HepG2 (cell line): ENCODE measurements around the gene SLC38A9. TPM values are rescaled to one million over a fixed set of nuclear protein-coding genes. Genes with fewer than 3 reads are reported as not detected.

Source experiments
- NAIF1 ChIP-seq: sonication (generic); formaldehyde crosslinking; IDR thresholded peaks from 2 replicates; pipeline ENCODE4 v1.5.0; 2020; ENCODE audit warnings: mild to moderate bottlenecking, missing genetic modification reagents, borderline replicate concordance
- SATB2 ChIP-seq: sonication (generic); formaldehyde crosslinking; IDR thresholded peaks from 2 replicates; pipeline ENCODE4 v1.5.0; 2020; ENCODE audit warnings: missing genetic modification reagents
- SP1 ChIP-seq, 2 experiments: fragments of 450-650 bp in 1 of 2; sonication (generic) in 1 of 2; formaldehyde crosslinking in 1 of 2; IDR thresholded peaks; 2 replicates each; pipeline versions ENCODE4 v1.4.0 to v1.6.1; 2016 to 2020; ENCODE audit warnings: missing genetic modification reagents in 1 of 2
- polyA plus RNA-seq, 8 experiments: library from polyadenylated mRNA; depleted of rRNA in 3 of 8; stranded (reverse) in 7 of 8; unstranded in 1 of 8; fragments of >200 nt; fragmentation: Illumina TruSeq in 4 of 8; extraction: Trizol in 4 of 8; gene quantifications; 2 replicates each; pipeline versions ENCODE4 v1.2.1 to v1.2.3, GENCODE V29; 2011 to 2016; ENCODE audit warnings: low read depth in 4 of 8, missing spikeins in 1 of 8, mixed read lengths in 1 of 8; ENCODE audit not compliant: insufficient read depth in 1 of 8
- total RNA-seq, 5 experiments: library from RNA; depleted of rRNA; stranded (reverse); fragments of >200 nt; fragmentation: Illumina TruSeq; extraction: Trizol; gene quantifications; 2 replicates each; pipeline ENCODE4 v1.2.3, GENCODE V29; 2016; ENCODE audit warnings: low read depth in 1 of 5
- TF ChIP-seq, protein P1 (sequence below): sonication (generic); formaldehyde crosslinking; IDR thresholded peaks from 2 replicates; pipeline ENCODE4 v1.4.0; 2020; ENCODE audit warnings: missing genetic modification reagents
- TF ChIP-seq, protein P2 (sequence below): sonication (generic); formaldehyde crosslinking; IDR thresholded peaks from one replicate; pipeline ENCODE4 v1.5.1; 2020; ENCODE audit warnings: mild to moderate bottlenecking, missing genetic modification reagents; ENCODE audit errors: not compliant biosample characterization
- TF ChIP-seq, protein P3 (sequence below): sonication (generic); formaldehyde crosslinking; IDR thresholded peaks from 2 replicates; pipeline ENCODE4 v1.5.0; 2020; ENCODE audit warnings: missing genetic modification reagents, mild to moderate bottlenecking, borderline replicate concordance
- TF ChIP-seq, protein P4 (sequence below): sonication (generic); formaldehyde crosslinking; IDR thresholded peaks from 2 replicates; pipeline ENCODE4 v1.4.0; 2020; ENCODE audit warnings: missing genetic modification reagents

SLC38A9 gene
- total and polyA plus RNA-seq, 2 of the 13 experiments (the other 11 are each of a cell fraction or from before 2014, with no cell fraction given): 19.3 to 36.0 TPM

DNA sequence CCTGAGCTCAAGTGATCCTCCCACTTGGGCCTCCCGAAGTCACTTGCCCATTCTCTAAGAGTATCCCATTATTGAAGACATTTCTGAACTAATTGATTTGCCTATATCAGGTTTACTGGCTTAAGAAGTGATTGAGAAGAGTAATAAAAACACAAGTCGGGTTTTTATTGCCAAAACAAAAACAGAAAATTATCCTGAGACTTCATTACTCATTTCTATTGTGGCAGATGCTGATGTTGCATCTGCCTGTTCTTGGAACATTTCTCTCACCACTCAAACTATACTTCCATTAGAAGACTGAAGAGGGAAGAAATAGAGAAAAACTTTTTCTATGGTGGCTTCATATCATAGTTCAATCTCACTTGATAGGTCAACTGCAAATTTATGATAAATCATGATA is 135.5 kb downstream of the SLC38A9 start (continued):
- TF ChIP-seq, protein P1, sequence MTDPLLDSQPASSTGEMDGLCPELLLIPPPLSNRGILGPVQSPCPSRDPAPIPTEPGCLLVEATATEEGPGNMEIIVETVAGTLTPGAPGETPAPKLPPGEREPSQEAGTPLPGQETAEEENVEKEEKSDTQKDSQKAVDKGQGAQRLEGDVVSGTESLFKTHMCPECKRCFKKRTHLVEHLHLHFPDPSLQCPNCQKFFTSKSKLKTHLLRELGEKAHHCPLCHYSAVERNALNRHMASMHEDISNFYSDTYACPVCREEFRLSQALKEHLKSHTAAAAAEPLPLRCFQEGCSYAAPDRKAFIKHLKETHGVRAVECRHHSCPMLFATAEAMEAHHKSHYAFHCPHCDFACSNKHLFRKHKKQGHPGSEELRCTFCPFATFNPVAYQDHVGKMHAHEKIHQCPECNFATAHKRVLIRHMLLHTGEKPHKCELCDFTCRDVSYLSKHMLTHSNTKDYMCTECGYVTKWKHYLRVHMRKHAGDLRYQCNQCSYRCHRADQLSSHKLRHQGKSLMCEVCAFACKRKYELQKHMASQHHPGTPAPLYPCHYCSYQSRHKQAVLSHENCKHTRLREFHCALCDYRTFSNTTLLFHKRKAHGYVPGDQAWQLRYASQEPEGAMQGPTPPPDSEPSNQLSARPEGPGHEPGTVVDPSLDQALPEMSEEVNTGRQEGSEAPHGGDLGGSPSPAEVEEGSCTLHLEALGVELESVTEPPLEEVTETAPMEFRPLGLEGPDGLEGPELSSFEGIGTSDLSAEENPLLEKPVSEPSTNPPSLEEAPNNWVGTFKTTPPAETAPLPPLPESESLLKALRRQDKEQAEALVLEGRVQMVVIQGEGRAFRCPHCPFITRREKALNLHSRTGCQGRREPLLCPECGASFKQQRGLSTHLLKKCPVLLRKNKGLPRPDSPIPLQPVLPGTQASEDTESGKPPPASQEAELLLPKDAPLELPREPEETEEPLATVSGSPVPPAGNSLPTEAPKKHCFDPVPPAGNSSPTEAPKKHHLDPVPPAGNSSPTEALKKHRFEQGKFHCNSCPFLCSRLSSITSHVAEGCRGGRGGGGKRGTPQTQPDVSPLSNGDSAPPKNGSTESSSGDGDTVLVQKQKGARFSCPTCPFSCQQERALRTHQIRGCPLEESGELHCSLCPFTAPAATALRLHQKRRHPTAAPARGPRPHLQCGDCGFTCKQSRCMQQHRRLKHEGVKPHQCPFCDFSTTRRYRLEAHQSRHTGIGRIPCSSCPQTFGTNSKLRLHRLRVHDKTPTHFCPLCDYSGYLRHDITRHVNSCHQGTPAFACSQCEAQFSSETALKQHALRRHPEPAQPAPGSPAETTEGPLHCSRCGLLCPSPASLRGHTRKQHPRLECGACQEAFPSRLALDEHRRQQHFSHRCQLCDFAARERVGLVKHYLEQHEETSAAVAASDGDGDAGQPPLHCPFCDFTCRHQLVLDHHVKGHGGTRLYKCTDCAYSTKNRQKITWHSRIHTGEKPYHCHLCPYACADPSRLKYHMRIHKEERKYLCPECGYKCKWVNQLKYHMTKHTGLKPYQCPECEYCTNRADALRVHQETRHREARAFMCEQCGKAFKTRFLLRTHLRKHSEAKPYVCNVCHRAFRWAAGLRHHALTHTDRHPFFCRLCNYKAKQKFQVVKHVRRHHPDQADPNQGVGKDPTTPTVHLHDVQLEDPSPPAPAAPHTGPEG (CRISPR knock-in tag): no peak
- TF ChIP-seq, protein P2, sequence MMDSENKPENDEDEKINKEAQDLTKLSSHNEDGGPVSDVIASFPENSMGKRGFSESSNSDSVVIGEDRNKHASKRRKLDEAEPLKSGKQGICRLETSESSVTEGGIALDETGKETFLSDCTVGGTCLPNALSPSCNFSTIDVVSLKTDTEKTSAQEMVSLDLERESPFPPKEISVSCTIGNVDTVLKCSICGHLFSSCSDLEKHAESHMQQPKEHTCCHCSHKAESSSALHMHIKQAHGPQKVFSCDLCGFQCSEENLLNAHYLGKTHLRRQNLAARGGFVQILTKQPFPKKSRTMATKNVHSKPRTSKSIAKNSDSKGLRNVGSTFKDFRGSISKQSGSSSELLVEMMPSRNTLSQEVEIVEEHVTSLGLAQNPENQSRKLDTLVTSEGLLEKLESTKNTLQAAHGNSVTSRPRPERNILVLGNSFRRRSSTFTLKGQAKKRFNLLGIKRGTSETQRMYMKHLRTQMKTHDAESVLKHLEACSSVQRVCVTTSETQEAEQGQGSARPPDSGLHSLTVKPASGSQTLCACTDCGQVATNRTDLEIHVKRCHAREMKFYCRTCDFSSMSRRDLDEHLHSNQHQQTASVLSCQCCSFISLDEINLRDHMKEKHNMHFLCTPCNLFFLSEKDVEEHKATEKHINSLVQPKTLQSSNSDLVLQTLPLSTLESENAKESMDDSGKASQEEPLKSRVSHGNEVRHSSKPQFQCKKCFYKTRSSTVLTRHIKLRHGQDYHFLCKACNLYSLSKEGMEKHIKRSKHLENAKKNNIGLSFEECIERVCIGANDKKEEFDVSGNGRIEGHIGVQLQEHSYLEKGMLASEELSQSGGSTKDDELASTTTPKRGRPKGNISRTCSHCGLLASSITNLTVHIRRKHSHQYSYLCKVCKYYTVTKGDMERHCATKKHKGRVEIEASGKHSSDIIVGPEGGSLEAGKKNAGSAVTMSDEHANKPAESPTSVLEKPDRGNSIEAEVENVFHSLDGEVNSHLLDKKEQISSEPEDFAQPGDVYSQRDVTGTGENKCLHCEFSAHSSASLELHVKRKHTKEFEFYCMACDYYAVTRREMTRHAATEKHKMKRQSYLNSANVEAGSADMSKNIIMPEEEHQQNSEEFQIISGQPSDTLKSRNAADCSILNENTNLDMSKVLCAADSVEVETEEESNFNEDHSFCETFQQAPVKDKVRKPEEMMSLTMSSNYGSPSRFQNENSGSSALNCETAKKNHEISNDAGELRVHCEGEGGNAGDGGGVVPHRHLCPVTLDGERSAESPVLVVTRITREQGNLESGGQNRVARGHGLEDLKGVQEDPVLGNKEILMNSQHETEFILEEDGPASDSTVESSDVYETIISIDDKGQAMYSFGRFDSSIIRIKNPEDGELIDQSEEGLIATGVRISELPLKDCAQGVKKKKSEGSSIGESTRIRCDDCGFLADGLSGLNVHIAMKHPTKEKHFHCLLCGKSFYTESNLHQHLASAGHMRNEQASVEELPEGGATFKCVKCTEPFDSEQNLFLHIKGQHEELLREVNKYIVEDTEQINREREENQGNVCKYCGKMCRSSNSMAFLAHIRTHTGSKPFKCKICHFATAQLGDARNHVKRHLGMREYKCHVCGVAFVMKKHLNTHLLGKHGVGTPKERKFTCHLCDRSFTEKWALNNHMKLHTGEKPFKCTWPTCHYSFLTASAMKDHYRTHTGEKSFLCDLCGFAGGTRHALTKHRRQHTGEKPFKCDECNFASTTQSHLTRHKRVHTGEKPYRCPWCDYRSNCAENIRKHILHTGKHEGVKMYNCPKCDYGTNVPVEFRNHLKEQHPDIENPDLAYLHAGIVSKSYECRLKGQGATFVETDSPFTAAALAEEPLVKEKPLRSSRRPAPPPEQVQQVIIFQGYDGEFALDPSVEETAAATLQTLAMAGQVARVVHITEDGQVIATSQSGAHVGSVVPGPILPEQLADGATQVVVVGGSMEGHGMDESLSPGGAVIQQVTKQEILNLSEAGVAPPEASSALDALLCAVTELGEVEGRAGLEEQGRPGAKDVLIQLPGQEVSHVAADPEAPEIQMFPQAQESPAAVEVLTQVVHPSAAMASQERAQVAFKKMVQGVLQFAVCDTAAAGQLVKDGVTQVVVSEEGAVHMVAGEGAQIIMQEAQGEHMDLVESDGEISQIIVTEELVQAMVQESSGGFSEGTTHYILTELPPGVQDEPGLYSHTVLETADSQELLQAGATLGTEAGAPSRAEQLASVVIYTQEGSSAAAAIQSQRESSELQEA: no peak
- TF ChIP-seq, protein P3, sequence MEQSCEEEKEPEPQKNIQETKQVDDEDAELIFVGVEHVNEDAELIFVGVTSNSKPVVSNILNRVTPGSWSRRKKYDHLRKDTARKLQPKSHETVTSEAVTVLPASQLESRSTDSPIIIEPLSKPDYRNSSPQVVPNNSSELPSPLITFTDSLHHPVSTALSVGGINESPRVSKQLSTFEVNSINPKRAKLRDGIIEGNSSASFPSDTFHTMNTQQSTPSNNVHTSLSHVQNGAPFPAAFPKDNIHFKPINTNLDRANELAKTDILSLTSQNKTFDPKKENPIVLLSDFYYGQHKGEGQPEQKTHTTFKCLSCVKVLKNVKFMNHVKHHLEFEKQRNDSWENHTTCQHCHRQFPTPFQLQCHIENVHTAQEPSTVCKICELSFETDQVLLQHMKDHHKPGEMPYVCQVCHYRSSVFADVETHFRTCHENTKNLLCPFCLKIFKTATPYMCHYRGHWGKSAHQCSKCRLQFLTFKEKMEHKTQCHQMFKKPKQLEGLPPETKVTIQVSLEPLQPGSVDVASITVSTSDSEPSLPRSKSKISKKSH (CRISPR knock-in tag): no peak
- TF ChIP-seq NAIF1 (no peak), SP1 (IDR thresholded peaks at IDR 0.05) (no peak), SP1 (CRISPR knock-in tag; IDR thresholded peaks at IDR 0.05) (no peak), SATB2 (CRISPR knock-in tag) (no peak)
- TF ChIP-seq, protein P4, sequence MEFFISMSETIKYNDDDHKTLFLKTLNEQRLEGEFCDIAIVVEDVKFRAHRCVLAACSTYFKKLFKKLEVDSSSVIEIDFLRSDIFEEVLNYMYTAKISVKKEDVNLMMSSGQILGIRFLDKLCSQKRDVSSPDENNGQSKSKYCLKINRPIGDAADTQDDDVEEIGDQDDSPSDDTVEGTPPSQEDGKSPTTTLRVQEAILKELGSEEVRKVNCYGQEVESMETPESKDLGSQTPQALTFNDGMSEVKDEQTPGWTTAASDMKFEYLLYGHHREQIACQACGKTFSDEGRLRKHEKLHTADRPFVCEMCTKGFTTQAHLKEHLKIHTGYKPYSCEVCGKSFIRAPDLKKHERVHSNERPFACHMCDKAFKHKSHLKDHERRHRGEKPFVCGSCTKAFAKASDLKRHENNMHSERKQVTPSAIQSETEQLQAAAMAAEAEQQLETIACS (CRISPR knock-in tag): no peak
